GM20431 (cell line): ENCODE data around the gene ARHGEF16.

Experiments used
- in situ Hi-C: fragments of 300-500 bp; cut with MseI, MboI; formaldehyde crosslinking; loops from one replicate; pipeline ENCODE4 v1.15.0; 2020; ENCODE audit warnings: low sequenced_read_pairs; ENCODE audit not compliant: unreplicated experiment

ARHGEF16 gene

DNA sequence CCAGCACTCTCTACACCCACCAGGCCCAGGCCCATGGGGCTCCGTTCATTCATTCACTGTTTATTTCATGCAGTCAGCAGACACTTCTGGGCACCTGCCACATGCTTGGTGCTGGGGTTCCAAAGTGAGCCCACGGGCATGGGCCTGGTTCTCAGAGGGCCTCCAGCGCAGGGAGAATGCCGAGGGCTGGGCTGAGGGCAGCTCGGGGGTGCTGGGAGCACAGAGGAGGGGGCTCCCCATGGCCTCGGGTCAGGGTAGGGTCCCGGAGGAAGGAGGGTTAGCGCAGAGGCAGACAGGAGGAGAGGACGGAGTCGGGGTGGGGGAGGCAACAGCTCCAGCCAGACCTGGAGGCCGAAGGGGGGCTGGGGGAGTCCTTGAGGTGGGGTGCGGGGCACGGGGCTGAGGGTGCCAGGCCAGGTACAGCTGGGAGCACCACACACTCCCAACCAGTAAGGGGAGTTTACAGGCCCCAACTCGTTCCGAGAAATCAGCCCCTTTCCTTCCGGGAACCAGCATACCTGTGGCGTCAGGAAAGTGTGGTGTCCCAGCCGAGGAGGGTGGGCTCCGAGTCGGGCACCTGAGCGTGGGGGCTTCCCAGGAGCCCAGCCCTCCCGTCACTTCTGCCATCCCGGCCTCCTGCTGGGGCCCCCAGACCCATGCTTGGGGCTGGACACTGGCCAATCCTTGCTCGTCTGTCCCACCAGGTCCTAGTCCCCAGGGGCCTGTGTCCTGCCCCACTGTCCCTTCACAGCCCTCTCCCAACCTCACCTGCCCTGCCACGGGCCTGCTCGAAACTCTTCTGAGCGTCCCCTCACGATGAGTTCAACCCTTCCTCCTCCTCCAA is 10.8 kb downstream of the ARHGEF16 start:
- in situ Hi-C loops = no loop called here

DNA sequence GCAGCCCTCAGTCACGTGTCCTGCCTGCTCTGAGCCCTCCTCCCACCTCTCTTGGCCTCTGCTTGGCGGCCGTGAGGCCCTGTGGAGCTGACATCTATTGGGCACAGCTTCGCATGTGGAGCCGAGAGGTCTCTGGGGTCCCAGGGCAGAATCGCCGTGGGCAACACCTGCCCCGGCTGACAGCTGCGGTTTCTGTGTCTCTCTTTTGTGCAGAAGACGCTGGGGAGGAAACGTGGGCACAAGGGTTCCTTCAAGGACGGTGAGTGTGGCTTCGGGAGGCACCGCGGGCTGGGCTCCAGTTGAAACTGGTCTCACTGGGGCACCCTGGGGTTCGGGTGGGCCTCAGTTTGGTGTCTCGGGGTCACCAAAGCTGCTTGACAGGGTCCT is 11.5 kb downstream of the ARHGEF16 start:
- in situ Hi-C loops = no loop called here

DNA sequence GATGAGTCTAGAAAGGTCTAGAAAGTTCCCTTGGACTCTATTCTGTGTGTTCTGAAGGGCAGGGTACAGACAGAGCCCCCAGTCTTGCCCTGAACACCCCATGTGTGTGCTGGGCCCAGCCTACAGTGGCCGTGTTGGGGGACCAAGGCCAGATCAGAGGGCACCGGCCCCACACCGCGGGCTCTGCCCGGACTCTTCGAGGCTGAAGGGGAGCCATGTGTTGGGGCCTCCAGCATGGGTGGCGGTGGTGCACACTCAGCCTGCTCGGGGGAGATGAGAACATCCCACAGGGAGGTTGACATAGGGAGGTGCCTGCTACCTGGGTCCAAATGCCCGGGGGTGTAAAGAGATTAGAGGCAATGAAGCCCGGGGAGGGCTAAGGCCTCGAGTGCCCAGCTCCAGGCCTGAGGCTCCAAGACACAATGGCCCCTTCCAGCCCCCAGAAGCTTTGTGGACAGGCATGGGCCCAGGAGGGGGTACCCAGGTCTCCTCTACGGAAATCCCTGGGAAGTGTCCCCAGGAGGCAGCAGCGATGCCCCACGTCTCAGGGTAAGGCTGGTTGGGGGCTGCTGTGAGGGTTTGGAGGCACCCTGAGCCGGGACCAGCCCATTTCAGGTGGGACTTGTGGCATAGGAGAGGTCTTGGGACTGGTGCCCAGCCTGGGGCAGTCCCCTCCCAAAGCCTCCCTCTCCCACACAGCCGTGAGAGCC is 12.1 kb downstream of the ARHGEF16 start:
- in situ Hi-C loops = no loop called here

DNA sequence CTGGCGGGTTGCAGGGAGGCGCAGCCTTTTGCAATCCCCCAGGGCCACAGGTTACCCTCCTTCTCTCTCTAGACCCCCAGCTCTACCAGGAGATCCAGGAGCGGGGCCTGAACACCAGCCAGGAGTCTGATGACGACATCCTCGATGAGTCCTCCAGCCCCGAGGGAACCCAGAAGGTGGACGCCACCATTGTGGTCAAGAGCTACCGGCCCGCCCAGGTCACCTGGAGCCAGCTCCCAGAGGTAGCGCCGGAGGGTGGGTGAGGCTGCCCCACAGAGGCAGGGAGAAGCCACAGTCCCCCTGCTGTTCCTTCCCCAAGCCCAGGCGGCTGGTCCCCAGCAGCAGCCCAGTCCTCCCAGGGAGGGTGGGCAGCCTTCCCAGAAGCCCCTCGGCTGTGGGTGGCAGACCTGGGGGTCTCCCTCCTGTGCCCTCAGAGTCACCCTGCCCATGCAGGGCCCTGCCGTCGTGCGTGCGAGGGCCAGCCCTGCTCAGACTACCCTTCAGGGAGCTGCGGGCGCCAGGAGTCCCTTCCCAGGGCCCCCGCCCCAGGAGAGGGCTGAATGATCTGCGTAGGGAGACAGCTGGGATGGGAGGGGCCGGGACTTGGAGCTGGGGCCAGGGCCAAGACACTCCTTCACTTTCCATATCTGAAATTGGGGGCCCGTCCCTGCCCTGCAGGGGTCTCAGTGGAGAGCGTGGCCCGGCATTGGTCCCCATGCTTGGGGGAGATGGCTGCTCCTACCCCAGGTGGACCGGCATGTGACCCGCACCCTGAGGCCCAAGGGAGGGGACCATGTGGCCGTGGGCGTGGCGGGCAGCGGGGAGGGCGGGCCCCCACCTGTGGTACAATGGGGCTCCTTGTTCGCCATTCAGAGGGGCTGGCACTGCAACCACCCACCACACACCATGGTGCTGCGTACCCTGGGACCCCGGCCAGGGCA is 12.9 kb downstream of the ARHGEF16 start:
- in situ Hi-C loops = no loop called here

DNA sequence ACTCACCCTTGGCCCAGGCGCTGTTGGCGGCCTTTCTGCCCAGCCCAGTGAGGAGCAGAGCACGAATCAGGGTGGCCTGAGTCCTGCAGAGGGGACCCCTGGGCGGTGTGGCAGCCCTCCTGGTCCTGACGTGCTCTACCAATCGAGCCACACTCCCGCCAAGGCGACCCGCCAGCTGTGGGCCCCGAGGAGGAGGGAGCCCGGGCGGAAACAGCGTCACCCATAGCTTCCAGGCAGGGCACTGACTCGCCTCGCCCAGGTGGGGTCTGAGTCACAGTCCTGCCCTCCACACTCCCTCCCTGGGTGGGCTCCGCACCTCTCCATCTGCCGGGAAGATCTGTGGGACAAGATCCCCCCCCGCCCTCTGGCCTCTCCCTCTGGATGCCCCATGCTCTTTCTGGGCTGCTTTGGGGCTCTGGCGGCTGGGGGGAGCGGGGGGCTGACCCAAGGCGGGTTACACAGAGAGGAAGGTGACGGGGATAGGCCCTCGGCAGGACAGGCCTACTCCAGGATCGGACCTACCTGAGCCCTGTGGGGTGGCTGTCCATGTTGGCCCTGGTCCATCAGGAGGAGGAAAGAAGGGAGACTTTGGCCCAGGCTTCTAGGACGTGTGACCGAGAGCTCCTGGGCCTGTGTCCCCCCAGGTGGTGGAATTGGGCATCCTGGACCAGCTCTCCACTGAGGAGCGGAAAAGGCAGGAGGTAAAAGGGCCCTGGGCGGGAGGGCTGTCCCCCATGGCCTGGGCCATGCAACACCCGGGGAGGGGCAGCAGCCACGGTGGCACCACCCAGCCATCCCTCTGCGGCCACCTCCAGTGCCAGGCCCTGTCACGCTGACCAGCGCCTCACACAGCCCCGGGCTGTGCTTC is 14.0 kb downstream of the ARHGEF16 start:
- in situ Hi-C loops = no loop called here

DNA sequence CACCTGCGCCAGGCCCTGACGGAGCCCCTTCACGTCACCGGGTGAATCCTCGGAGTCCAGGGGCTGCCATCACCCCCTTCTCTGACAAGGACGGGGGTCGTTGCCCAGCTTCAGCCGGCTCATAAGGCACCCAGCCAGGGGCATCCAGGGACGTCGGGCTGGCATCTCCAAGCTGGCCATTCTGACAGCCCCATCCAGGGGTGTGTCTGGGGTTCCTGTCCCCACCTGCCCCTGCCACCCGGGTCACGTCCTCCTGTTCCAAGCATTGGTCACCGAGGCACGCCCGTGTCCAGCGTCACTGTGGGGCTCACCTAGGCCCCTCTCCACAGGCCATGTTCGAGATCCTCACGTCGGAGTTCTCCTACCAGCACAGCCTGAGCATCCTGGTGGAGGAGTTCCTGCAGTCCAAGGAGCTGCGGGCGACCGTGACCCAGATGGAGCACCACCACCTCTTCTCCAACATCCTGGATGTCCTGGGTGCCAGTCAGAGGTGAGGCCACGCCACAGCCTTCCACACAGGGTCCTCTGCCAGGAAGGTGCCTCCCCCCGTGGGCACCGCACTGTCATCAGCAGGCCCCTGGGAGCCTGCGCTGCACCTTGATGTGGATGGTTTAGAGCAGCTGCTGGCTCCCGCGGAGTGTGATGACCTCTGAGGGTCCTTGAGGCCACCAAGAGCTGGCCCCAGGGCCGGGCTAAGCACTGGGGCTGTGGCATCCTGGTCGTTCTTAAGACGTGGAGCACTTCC is 14.8 kb downstream of the ARHGEF16 start:
- in situ Hi-C loops = no loop called here

DNA sequence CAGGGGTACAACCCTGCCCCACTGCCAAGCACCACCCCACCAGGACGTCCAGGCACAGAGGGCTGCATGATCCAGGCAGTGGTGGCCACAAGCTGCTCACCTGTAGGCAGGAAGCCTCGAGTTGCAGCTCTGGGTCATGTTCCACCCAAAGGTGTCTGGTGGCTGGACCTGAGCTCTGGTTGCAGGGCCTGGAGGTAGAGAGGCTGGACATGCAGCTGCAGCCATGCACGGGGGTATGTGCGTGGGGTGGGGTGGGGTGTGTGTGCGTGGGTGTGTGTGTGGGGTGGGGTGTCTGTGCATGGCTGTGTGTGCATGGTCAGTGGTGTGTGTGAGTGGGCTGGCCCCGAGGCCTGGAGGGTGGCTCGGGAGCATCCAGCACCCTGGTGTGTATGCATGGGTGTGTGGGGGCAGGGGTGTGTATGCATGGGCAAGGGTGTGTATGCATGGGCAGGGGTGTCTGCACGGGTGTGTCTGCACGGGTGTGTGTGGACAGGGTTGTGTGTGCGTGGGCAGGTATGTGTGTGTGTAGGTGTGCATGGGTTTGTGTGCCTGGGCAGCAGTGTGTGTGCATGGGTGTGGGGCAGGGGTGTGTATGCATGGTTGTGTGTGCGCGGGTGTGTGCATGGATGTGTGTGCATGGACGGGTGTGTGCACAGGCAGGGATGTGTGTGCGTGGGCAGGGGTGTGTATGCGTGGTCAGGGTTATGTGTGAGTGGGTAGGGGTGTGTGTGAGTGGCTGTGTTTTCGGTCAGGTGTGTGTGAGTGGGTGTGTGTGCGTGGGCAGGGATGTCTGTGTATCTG is 15.6 kb downstream of the ARHGEF16 start:
- in situ Hi-C loops = no loop called here

DNA sequence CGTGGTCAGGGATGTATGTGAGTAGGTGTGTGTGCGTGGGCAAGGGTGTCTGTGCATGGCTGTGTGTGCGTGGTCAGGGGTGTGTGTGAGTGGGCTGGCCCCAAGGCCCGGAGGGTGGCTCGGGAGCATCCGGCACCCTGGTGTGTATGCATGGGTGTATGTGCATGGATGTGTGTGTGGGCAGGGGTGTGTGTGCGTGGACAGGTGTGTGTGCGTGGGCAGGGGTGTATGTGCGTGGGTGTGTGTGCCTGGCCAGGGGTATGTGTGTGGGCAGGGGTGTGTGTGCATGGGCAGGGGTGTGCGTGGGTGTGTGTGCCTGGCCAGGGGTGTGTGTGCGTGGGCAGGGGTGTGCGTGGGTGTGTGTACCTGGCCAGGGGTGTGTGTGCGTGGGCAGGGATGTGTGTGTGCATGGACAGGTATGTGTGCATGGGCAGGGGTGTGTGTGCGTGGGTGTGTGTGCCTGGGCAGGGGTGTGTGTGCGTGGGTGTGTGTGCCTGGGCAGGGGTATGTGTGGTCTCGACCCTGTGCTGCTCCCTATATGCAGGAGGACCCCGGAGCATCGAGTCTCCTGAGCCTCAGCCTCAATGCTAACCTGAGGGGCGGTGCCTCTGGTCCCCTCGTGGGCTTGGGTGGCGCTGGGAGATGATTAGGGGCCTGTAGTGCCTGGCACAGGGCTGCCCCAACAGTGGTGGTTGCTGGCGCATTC is 16.3 kb downstream of the ARHGEF16 start:
- in situ Hi-C loops = no loop called here

DNA sequence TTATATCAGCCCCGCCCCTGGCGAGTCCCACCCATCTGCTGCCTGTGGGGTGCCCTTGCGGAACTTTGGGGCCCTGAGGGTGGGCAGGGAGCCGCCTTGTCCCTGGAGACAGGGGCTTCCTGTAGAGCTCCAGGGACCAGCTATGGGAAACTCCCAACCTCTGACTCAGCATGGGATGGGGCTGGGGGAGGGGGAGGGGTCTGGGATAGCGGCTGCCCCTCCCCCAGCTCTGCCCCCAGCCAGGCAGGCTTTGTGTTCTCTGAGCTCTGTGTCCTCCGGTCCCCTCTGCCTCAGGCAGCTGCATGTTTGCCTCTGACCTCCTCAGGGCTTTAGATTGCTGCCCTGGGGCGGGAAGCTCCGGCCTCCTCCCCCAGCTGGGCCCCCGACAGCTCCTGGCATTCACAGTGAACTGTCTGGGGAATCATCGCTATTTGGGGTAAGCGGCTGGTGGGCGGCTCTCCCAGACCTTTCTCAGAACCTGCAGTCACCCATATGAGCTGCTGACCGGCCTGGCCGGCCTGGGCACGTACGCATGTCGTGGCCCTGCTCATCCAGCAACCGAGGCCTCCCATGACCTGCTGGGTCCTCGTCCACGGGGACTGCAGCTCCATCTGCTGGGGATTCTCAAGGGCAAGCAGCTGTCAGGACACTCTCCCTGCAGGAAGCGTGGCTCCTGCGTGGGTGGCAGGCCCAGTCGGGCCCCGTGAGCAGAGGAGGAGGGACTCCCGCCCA is 17.1 kb downstream of the ARHGEF16 start:
- in situ Hi-C loops = no loop called here

DNA sequence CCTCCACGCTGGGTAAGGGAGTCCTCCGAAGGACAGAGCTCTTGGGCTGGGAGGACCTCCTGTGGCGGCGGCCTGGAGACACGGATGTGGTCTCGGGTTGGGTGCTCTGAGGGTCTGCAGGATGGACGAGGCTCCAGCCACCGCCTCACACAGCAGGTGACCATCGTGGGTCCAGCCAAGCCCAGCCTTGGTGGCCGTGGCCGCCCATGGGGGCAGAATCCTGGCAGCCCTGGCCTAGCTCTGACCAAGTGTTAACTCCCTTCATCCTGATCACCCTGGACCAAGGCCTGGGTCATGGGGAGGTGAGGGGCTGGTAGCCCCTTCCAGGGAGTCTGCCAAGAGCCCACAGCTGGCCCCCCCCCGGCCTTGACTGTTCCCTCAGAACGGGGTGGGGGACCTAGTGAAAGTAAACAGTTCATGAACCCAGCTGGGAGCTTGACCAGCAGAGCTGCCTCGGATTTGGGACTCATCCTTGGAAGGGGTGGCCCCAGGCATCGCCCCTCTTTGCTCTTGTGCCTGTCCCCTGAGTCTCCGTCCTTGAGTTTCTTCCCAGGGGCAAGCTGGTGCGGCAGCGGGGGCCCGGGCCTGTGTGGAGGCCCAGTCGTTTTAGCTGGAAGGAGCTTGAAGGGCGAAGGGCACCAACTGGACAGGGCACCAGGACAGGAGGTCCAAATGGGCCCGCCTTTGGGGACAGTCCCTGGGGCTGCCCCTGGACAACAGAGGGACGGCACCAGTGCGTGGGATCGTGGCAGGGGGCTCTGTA is 17.8 kb downstream of the ARHGEF16 start:
- in situ Hi-C loops = no loop called here

DNA sequence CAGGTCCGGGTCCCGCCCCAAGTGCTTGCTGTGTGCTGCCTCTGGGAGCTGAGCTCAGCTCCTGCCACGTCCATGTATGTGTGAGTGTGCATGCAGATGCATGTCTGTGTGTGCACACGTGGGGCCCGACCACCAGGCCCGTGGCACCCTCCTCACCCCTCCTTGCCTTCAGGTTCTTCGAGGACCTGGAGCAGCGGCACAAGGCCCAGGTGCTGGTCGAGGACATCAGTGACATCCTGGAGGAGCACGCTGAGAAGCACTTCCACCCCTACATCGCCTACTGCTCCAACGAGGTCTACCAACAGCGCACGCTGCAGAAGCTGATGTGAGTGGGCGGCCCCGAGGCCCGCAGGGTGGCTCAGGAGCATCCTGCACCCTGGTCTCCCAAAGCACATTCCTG is 18.4 kb downstream of the ARHGEF16 start:
- in situ Hi-C loops = no loop called here

DNA sequence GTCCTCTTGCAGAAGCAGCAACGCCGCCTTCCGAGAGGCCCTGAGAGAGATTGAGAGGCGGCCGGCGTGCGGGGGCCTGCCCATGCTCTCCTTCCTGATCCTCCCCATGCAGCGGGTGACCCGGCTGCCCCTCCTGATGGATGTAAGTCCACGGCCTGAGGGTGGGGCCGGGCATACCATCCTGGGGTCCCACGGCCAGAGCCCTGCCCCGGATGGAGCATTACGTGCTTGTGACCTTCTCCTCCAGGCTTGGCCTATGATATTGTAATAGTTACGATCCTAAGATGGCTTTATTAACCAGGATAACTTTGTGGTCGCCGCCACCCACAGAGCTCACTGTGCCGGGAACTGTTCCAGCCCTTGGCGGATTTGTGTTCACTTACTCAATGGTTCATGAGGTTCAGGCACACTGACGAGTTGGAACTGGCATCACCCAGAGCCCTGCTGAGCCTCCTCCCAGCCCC is 18.9 kb downstream of the ARHGEF16 start:
- in situ Hi-C loops = no loop called here

DNA sequence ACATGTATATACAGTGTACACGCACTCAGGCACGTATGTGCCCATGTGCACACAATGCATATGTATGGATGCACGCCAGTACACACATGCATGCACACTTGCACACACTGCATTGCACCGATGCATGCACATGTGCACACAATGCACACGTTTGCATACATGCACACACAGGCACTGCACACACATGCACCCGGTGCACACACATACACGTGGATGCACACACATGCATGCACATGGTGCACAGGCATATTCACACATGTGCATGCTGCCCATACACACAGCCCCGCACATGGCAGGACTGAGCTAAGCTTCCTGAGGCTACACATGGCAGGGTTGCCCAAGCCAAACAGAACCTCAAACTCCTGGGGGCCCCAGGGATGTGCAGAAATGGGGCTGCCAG is 19.6 kb downstream of the ARHGEF16 start:
- in situ Hi-C loops = no loop called here

DNA sequence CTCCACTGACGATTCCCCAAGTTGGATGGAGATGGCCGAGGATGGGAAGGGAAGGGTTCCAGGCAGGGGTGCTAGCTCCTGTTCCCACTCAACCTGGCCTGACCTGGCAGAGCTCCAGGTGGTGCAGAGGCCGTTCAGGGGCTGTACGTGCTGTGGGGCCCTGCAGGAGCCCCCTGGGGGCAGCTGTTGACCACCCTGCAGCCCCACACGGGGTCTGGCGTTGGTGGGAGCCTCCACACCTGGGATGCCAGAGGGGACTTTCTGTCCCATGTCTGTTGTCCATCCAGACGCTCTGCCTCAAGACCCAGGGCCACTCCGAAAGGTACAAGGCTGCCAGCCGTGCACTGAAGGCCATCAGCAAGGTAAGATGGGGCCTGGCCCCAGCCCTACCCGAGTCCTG is 20.0 kb downstream of the ARHGEF16 start:
- in situ Hi-C loops = no loop called here

DNA sequence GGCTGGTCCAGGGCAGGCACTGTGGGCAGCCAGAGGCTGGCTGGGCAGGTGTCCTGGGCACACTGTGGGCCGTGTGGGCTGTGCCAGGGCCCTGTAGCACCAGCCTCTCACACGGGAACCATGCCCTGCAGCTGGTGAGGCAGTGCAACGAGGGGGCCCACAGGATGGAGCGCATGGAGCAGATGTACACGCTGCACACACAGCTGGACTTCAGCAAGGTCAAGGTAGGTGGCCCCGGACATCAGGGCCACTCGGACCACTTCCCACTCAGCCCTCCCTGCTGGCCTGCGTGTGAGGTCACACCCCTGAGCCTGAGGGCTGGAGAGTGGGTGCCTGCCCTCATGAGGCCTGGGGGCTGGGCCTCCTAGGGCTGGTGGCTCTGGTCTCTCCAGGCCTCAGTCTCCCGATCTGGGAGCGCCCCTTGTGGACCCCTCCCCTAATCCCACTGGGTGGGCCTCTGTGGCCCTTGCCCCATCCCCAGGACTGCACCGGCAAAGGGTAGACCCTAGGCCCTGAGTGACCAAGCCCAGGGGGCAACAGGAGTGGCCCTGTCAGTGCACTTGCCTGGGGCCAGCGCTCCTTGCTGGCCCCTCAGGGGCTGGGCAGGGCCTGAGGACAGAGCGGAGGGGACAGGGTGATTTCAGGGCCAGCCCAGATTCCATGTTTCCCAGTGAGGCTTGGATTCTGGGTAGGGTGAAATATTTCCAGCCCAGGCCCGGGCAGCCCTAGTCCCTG is 21.5 kb downstream of the ARHGEF16 start:
- in situ Hi-C loops = no loop called here
